IPS-20b (cell line): ENCODE measurements around the gene RAMACL.

Source experiments
- H3K27ac ChIP-seq: one replicate; pipeline ENCODE4 v1.5.1; 2013; ENCODE audit warnings: low read length
- H3K27me3 ChIP-seq: 2 replicates; pipeline ENCODE4 v1.6.1; 2013; ENCODE audit warnings: mild to moderate bottlenecking, low read length, inconsistent platforms; ENCODE audit not compliant: insufficient read depth
- H3K36me3 ChIP-seq: 2 replicates; pipeline ENCODE4 v1.6.1; 2013; ENCODE audit warnings: low read depth, mild to moderate bottlenecking, inconsistent platforms, low read length, moderate library complexity; ENCODE audit not compliant: insufficient read depth
- H3K4me1 ChIP-seq: 2 replicates; pipeline ENCODE4 v1.6.1; 2013; ENCODE audit warnings: mild to moderate bottlenecking, control low read depth, inconsistent platforms, low read length, moderate library complexity; ENCODE audit not compliant: insufficient read depth
- H3K4me3 ChIP-seq: 2 replicates; pipeline ENCODE4 v1.5.1; 2013; ENCODE audit warnings: mild to moderate bottlenecking, low read length, inconsistent platforms
- H3K9ac ChIP-seq: 2 replicates; pipeline ENCODE4 v1.6.1; 2013; ENCODE audit warnings: low read depth, mild to moderate bottlenecking, inconsistent platforms, low read length, moderate library complexity
- H3K9me3 ChIP-seq: 2 replicates; pipeline ENCODE4 v1.6.1; 2013; ENCODE audit warnings: mild to moderate bottlenecking, low read depth, low read length, inconsistent platforms; ENCODE audit not compliant: insufficient read depth

The RAMACL gene

DNA sequence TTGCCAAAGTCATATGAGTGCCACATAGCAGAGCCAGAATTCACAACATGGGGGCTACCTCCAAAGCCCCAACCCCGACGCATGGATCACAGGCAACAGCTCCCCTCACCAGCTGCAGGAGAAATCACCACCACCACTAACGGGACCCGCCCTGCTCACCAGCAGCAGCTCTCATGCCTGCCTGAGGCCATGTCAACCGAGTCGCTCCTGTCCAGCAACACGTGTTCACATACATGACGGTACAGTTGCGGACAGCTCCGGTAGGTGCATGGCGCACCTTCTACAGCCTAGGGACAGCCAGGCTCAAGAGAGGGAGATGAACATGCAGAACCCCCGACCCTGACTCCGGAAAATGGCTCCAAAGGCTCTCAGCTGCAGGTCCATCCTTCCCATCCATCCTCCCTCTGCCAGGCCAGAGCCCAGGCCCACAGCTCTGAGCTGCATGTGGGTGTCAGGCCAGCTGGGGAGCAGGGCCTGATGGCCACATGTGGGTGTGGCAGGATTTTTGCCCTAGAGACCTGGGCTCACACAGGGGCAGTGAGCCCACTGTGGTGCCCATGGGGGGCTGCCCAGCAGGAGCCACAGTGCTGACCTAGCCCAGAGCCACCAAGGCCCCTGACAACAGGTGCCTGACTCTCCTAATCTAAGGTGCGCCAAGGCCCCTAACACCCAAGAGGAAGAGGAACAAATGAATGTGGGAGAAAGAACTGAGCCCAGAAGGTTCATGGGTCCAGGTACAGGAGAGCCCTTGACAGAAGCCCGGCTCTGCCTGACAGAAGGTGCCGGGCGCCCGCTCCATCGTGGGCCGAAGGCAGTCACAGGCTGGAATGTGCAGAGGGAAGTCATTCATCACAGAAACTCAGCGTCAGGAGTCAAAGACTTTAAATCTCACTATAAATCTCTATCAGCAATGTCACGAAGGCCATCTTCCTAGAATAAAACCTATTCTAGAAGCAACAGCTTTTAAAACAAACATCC, 30.1 kb upstream of the RAMACL start:
- H3K4me3 ChIP-seq = no peak overlapping the region
- no peaks in the 10 kb centered on the region for H3K9me3 ChIP-seq
- H3K27ac ChIP-seq = no peak overlapping the region
- peaks cover 25% of the 10 kb centered on the region for H3K4me1 ChIP-seq
- H3K9ac ChIP-seq = no peak overlapping the region
- peaks cover 10% of the 10 kb centered on the region; the same call in 1 of the 2 replicates for H3K36me3 ChIP-seq
- H3K27me3 ChIP-seq = no peaks in the 10 kb centered on the region

DNA sequence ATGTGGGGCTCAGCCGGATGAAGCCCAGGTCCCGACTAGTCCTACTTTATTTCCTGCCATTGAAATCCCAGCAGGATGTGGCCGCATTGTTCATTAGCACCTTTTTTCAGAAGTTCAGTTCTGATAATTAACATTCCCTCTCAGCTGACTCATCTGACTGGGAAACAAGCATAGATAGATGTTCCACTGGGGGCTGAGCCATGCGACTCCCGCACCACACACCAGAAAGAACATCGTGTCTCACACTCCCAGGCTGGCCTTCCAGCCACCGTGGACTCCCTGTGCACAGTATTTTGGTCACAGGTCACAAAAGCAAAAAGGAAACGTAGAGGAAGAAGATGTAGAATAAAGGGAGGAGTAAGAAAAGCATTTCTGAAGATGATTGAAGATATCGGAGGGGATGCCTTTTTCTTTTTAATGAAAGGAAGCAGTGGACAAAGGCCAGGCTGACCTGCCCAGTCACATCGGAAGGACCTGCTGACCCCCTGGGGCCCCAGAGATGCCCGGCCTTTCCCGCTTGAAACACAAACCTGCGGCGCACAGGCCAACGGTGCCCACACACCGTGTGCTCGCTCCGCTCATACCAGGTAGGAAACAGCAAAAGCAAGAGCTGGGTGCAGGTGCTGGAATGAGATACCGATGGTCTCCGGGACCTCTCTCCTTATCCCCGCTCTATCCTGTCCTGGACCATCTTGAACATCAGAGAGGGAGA, 28.7 kb upstream of the RAMACL start:
- Histone ChIP-seq H3K27ac (no peak overlapping the region), H3K9ac (no peak overlapping the region), H3K27me3 (no peaks in the 10 kb centered on the region), H3K4me3 (no peak overlapping the region), H3K36me3 (peaks cover 10% of the 10 kb centered on the region; the same call in 1 of the 2 replicates), H3K9me3 (no peaks in the 10 kb centered on the region), H3K4me1 (peaks cover 12% of the 10 kb centered on the region)

DNA sequence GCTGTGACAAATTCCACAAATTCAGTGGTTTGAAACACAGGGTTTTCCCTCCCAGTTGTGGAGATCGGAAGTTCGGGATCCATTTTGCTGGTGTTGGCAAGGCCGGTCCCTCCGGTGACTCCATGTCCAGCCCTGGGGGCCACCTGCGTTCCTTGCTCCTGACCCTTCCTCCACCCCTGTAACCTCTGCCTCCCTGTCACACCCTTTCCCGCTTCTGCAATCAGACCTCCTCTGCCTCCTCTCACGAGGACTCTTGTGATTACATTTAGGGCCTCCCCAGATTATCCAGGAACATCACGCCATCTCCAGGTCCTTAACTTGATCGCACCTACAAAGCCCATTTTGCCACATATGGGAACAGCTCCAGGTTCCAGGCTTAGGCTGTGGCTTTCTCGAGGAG, 28.1 kb upstream of the RAMACL start:
- Histone ChIP-seq H3K4me3 (no peak overlapping the region), H3K9me3 (no peaks in the 10 kb centered on the region), H3K9ac (no peak overlapping the region), H3K27me3 (no peaks in the 10 kb centered on the region), H3K36me3 (peaks cover 10% of the 10 kb centered on the region; the same call in 1 of the 2 replicates), H3K4me1 (peaks cover 10% of the 10 kb centered on the region), H3K27ac (no peak overlapping the region)

- Histone ChIP-seq H3K27me3 (no peaks in the 10 kb centered on the region), H3K36me3 (peaks cover 10% of the 10 kb centered on the region; the same call in 1 of the 2 replicates), H3K4me3 (no peak overlapping the region), H3K9me3 (no peaks in the 10 kb centered on the region), H3K27ac (no peak overlapping the region), H3K9ac (no peak overlapping the region), H3K4me1 (peaks cover 8% of the 10 kb centered on the region)
Measured at GRCh38 chr6:166614171-166614583, 27.7 kb upstream of the RAMACL start.

- H3K36me3 ChIP-seq = peaks cover under 1% of the 10 kb centered on the region; the same call in 1 of the 2 replicates
- no peak overlapping the region for H3K27ac ChIP-seq
- H3K9me3 ChIP-seq = no peaks in the 10 kb centered on the region
- H3K9ac ChIP-seq = no peak overlapping the region
- peaks cover 5% of the 10 kb centered on the region for H3K4me1 ChIP-seq
- H3K4me3 ChIP-seq = no peak overlapping the region
- H3K27me3 ChIP-seq = no peaks in the 10 kb centered on the region
Measured at GRCh38 chr6:166613027-166613426, 26.5 kb upstream of the RAMACL start.

DNA sequence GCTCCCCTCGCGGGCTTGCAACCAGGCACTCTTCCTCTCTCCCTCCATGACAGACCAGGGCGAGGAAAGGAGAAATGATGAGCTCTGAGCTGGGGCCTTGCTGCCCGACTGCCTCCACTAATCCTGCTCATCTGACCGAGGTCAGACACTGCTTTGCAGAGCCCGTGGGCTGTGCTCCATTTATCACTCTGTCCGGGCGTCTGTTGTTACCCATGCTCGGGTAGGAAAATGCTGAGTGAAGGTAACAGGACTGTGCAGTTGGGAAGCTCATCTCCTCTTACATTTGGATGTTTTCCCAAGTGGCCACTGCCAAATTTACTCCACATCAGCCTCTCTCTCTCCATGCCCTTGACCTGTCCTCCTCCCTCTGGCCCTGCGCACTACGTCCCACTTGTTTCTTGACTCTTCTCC, 26.0 kb upstream of the RAMACL start:
- H3K9ac ChIP-seq = no peak overlapping the region

DNA sequence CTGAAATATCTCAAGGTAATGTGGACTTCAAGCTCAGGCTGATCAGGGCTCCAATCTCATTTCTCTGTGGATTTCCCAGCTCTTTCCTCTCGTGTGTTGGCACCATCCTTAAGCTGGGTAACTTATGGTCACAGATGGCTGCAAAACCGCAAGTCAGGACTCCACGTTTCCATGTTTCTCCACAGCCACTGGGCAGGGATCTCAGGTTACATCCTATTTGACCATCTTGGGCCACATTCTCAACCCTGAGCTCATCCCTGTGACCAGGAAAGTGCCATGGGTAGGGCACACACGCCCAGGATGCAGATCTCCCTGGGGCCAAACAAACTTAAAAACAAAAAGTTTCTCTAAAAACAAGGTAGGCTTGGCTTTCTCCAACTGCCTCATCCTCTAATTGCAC, 25.2 kb upstream of the RAMACL start:
- Histone ChIP-seq H3K4me1 (peaks cover 5% of the 10 kb centered on the region), H3K36me3 (no peaks in the 10 kb centered on the region), H3K4me3 (no peak overlapping the region), H3K9me3 (no peaks in the 10 kb centered on the region), H3K27me3 (no peaks in the 10 kb centered on the region), H3K27ac (no peak overlapping the region), H3K9ac (no peak overlapping the region)

More for the DNA sequence above, 26.0 kb upstream of the RAMACL start:
- Histone ChIP-seq H3K27ac (no peak overlapping the region), H3K4me1 (peaks cover 5% of the 10 kb centered on the region), H3K9me3 (no peaks in the 10 kb centered on the region), H3K36me3 (no peaks in the 10 kb centered on the region), H3K4me3 (no peak overlapping the region), H3K27me3 (no peaks in the 10 kb centered on the region)

DNA sequence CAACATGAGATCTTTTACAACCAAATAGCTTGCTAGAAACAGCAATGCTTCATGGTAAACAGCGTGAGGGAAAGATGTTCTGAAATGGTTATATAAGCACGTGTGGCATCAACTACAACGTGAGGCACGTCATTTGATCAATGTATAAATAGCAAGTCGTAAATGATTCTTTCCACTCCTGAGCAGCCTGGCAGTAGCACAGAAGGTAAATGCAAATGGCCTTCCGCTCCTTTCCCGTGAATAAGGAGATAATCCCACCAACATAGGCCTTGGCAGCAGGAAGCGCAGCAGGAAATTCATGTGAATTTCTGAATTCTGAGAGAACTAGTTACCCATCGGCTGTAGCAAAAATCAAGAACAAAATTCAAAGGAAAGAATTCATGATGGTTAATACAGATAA, 23.6 kb upstream of the RAMACL start:
- H3K27ac ChIP-seq = no peak overlapping the region
- no peak overlapping the region for H3K9ac ChIP-seq
- H3K4me1 ChIP-seq = peaks cover 4% of the 10 kb centered on the region
- H3K36me3 ChIP-seq = no peaks in the 10 kb centered on the region
- H3K9me3 ChIP-seq = no peaks in the 10 kb centered on the region
- H3K27me3 ChIP-seq = no peaks in the 10 kb centered on the region
- no peak overlapping the region for H3K4me3 ChIP-seq

GRCh38 chr6:166608774-166609173, 22.3 kb upstream of the RAMACL start:
- Histone ChIP-seq H3K9me3 (no peaks in the 10 kb centered on the region), H3K27ac (no peak overlapping the region), H3K4me1 (no peaks in the 10 kb centered on the region; the same call in 1 of the 2 replicates), H3K36me3 (no peaks in the 10 kb centered on the region), H3K4me3 (no peak overlapping the region), H3K9ac (no peak overlapping the region), H3K27me3 (no peaks in the 10 kb centered on the region)

DNA sequence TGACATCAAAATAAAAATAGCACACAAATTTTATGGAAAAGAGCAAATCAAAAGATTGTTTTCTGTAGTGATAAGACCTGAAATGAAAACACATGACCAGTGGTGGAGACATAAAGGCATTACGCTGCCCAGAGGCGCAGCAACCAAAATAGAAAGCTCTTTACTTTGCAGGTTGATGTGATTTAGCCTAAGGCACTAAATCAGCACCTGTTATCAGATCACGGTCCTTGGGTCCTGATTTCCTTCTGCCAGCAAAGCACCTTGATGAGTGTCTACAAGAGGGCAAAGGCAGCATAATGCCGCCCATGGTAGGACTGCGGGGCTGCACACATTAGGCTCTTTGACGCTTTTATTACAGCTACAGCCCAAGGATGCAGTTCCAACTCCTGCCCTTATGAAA, 19.3 kb upstream of the RAMACL start:
- H3K4me1 ChIP-seq = no peaks in the 10 kb centered on the region; the same call in 1 of the 2 replicates
- H3K27ac ChIP-seq = no peak overlapping the region
- no peak overlapping the region for H3K9ac ChIP-seq
- no peaks in the 10 kb centered on the region for H3K27me3 ChIP-seq
- no peaks in the 10 kb centered on the region for H3K9me3 ChIP-seq
- H3K4me3 ChIP-seq = no peak overlapping the region
- H3K36me3 ChIP-seq = no peaks in the 10 kb centered on the region

DNA sequence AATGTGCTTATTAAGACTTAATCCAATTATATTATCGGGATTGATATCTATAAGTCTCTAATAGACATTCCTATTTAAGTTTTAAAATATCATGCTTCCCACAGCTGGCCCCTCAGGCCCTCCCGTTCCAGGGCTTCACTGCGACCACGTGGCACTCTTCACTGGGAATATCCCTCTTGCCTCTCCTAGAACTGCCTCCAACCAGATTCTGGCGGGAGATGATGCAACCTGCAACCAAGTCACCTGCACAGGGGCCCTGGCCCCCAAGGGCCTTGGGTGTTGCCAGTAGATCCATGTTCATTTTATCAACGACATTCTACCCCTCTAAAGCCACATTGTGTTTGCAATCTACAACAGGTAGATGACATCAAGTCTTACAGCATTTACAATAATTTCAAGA, 18.4 kb upstream of the RAMACL start:
- H3K9me3 ChIP-seq = no peaks in the 10 kb centered on the region

More for the DNA sequence above, 18.4 kb upstream of the RAMACL start:
- no peaks in the 10 kb centered on the region for H3K27me3 ChIP-seq
- no peaks in the 10 kb centered on the region; the same call in 1 of the 2 replicates for H3K4me1 ChIP-seq
- H3K4me3 ChIP-seq = no peak overlapping the region
- no peak overlapping the region for H3K27ac ChIP-seq
- no peak overlapping the region for H3K9ac ChIP-seq
- H3K36me3 ChIP-seq = no peaks in the 10 kb centered on the region
